ENCODE data around the gene IL36B.
A peak's percentile ranks its signal among the peaks of the same experiment; 100 is the strongest.

- no peak for TF ChIP-seq POLR2A (IDR thresholded peaks at IDR 0.05)
- TF ChIP-seq CTCF (IDR thresholded peaks at IDR 0.05) = no peak
- peak in 2 of 3 donors; percentile 28 to 70 for TF ChIP-seq POLR2AphosphoS5 (IDR thresholded peaks at IDR 0.05)
These were observed 40.0 kb downstream of the IL36B start for GRCh38 chr2:113012436-113013335.
